Progenitor cell of endocrine pancreas (in vitro differentiated cells): ENCODE measurements around the gene LILRB1. TPM values are rescaled to one million over a fixed set of nuclear protein-coding genes. Genes with fewer than 3 reads are reported as not detected.

Experiments used
- DNase-seq: peaks from one replicate; pipeline ENCODE4 v3.0.0; 2021; ENCODE audit warnings: low spot score; ENCODE audit not compliant: unreplicated experiment
- H3K27ac Mint-ChIP-seq: 2 replicates; pipeline ENCODE4 v1.8.0; 2021; ENCODE audit warnings: mild to moderate bottlenecking, moderate library complexity, mixed read lengths
- H3K27me3 Mint-ChIP-seq: 2 replicates; pipeline ENCODE4 v1.8.0; 2021; ENCODE audit warnings: mixed read lengths
- H3K36me3 Mint-ChIP-seq: 2 replicates; pipeline ENCODE4 v1.8.0; 2022; ENCODE audit warnings: mixed read lengths; ENCODE audit not compliant: insufficient read depth
- H3K4me1 Mint-ChIP-seq: 2 replicates; pipeline ENCODE4 v1.8.0; 2021; ENCODE audit warnings: low read depth, mixed read lengths
- H3K4me3 Mint-ChIP-seq: 2 replicates; pipeline ENCODE4 v1.8.0; 2021; ENCODE audit warnings: low read depth, mild to moderate bottlenecking, moderate library complexity, mixed read lengths
- H3K9me3 Mint-ChIP-seq: 2 replicates; pipeline ENCODE4 v1.8.0; 2021; ENCODE audit warnings: low read depth, mixed read lengths
- total RNA-seq: library from RNA; stranded (reverse); gene quantifications from 2 replicates; pipeline ENCODE4 v1.2.1, GENCODE V29; 2021
- TF ChIP-seq, protein P1 (sequence below): fragments of 200-600 bp; sonication (generic); IDR thresholded peaks from one replicate; pipeline ENCODE4 v1.5.0; 2021; ENCODE audit warnings: antibody characterized with exemption, mild to moderate bottlenecking; ENCODE audit not compliant: unreplicated experiment

The LILRB1 gene
- total RNA-seq, 1 donor from 2014 or later, result not detected

DNA sequence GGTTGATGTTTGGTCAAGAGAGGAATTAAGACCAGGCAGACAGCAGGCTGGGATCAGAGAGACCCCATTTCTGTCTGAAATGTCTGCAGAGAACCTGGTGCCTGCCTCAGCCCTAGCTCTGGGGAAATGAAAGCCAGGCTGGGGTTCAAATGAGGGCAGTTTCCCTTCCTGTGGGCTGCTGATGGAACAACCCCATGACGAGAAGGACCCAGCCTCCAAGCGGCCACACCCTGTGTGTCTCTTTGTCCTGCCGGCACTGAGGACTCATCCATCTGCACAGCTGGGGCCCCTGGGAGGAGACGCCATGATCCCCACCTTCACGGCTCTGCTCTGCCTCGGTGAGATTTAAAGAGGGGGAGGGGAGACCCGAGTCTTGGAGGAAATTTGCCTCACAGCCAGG is 32.4 kb downstream of the LILRB1 start, which contains the start of gene LILRB4:
Gene LILRB4, plus strand, starts transcription at position 256 of the 400 bp plus-strand sequence. Its CDS starts 49 bp downstream, at position 305.
- no peak for DNase-seq
- H3K4me1 Mint-ChIP-seq, result no peaks in the 10 kb centered on the region
- H3K36me3 Mint-ChIP-seq, result peaks cover 10% of the 10 kb centered on the region
- no peak within 1 kb of the TSS for H3K4me3 Mint-ChIP-seq
- peaks cover 42% of the 10 kb centered on the region for H3K9me3 Mint-ChIP-seq
- TF ChIP-seq, protein P1, sequence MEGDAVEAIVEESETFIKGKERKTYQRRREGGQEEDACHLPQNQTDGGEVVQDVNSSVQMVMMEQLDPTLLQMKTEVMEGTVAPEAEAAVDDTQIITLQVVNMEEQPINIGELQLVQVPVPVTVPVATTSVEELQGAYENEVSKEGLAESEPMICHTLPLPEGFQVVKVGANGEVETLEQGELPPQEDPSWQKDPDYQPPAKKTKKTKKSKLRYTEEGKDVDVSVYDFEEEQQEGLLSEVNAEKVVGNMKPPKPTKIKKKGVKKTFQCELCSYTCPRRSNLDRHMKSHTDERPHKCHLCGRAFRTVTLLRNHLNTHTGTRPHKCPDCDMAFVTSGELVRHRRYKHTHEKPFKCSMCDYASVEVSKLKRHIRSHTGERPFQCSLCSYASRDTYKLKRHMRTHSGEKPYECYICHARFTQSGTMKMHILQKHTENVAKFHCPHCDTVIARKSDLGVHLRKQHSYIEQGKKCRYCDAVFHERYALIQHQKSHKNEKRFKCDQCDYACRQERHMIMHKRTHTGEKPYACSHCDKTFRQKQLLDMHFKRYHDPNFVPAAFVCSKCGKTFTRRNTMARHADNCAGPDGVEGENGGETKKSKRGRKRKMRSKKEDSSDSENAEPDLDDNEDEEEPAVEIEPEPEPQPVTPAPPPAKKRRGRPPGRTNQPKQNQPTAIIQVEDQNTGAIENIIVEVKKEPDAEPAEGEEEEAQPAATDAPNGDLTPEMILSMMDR, result no peak
- H3K27me3 Mint-ChIP-seq, result no peaks in the 10 kb centered on the region
- no peak within 1 kb of the TSS for H3K27ac Mint-ChIP-seq

DNA sequence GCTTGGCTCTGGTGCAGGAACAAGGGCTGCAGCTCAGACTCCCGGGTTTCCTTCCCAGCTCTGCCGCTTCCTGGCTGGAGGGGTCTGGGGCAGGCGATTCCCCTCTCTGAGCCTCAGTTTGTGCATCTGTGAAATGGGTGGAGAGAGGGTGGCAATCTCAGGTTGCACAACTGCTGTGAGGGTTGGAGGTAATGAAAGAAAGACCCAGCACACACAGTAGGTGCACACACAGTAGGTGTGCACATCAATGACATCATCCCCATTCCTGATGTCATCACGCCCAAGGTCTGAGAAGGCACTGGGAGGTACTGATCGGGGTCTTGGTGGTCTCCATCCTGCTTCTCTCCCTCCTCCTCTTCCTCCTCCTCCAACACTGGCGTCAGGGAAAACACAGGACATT is 35.2 kb downstream of the LILRB1 start:
- no peaks in the 10 kb centered on the region for H3K4me1 Mint-ChIP-seq

DNA sequence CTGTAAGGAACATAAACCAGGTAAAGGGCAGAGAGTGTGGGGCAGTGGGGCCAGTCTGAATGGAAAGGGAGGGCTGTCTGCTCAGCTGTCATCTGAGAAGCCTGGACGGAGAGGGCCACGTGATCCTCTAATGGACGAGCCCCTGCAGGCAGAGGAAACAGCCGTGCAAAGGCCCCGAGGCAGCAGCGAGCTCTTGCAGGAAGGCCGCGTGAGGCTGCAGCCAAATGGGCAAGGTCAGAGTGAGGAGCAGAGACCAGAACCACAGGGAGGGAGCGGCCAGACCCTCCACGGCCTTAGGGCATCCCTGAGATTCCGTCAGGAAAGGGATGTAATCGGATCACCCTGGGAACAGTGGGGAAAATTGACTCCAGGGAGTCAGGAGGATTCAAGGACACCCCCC is 36.9 kb downstream of the LILRB1 start:
- H3K4me1 Mint-ChIP-seq, result no peaks in the 10 kb centered on the region
- TF ChIP-seq, protein P1, result no peak
- no peak overlapping the region for H3K27ac Mint-ChIP-seq
- no peak for DNase-seq
- H3K27me3 Mint-ChIP-seq, result no peaks in the 10 kb centered on the region
- H3K4me3 Mint-ChIP-seq, result no peak overlapping the region
- H3K36me3 Mint-ChIP-seq, result peaks cover 4% of the 10 kb centered on the region
- peaks cover 44% of the 10 kb centered on the region for H3K9me3 Mint-ChIP-seq

More for the DNA sequence above, 35.2 kb downstream of the LILRB1 start:
- TF ChIP-seq, protein P1, result no peak
- Mint-ChIP-seq H3K36me3 (peaks cover 6% of the 10 kb centered on the region), H3K9me3 (peaks cover 47% of the 10 kb centered on the region), H3K4me3 (no peak overlapping the region), H3K27me3 (no peaks in the 10 kb centered on the region), H3K27ac (no peak overlapping the region)
- DNase-seq, result no peak

DNA sequence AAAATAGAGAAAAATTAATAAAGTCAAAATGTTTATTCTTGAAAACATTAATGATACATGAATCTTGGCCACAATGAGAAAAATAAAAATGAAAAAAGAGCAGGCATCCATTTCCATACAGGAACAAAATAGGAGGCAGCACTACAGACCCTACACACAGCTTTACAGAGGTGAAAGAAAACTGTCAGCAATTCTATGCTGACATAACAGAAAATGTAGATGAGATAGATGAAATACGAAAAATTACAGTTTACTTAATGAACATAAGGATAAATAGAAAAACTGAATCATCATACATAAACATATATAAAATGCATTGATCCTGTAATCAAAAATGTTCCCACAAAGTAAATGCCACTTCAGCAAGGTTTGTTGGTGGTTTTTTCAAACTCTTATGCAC is 38.1 kb downstream of the LILRB1 start:
- Mint-ChIP-seq H3K27me3 (no peaks in the 10 kb centered on the region), H3K4me3 (no peak overlapping the region), H3K4me1 (no peaks in the 10 kb centered on the region), H3K27ac (no peak overlapping the region), H3K36me3 (peaks cover 3% of the 10 kb centered on the region), H3K9me3 (peaks cover 42% of the 10 kb centered on the region)
- TF ChIP-seq, protein P1, result no peak
- no peak for DNase-seq

DNA sequence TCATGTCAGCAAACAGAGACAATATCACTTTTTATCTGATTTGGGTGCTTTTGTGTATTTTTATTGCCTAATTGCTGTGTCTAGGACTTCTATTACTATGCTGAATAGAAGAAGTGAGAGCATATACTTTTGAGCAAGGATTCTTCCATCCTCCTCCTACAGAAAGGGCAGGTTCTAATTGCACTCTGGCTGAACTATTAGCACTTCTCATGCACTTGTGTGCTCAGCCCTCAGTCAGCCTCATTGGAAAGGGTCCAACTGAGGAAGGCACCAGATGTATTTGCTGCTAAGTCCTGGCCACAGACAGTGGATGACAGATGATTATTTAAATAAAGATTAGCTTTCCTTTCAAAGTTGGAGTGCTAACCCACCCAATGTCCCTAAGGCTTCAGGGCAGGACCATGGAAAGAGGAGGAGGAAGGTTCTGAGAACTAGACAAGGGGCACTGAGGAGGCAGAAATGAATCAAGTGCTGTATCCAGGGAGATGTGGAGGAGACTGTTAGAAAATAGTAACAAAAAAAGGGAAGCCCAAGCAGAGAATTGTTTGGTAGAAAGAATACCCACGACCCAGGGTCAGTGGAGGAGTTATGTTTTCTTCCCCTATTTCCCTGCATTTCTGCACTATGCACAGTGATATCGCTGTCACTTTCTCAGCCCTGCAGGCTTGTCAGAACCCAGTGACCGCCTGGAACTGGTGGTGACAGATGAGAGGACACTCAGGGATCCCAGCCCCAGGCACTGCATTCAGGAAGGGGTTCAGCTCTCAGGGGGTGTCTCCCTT is 40.5 kb downstream of the LILRB1 start:
- no peaks in the 10 kb centered on the region for H3K4me1 Mint-ChIP-seq
- H3K36me3 Mint-ChIP-seq, result peaks cover 3% of the 10 kb centered on the region
- no peaks in the 10 kb centered on the region for H3K27me3 Mint-ChIP-seq
- TF ChIP-seq, protein P1, result no peak
- H3K9me3 Mint-ChIP-seq, result peaks cover 36% of the 10 kb centered on the region
- no peak overlapping the region for H3K4me3 Mint-ChIP-seq
- DNase-seq, result no peak
- H3K27ac Mint-ChIP-seq, result no peak overlapping the region
